DOHH2 (cell line): ENCODE results near the gene LMO2.

Experiments used
- EZH2phosphoT487 ChIP-seq: fragments of 200-600 bp; sonication (generic); IDR thresholded peaks from 2 replicates; pipeline ENCODE4 v1.6.1; 2017; ENCODE audit warnings: borderline replicate concordance, mild to moderate bottlenecking, antibody characterized with exemption, low read length, moderate library complexity, mixed read lengths
- TF ChIP-seq, protein P1 (sequence below): fragments of 200-600 bp; sonication (generic); IDR thresholded peaks from one replicate; pipeline ENCODE4 v1.5.1; 2014; ENCODE audit warnings: antibody characterized with exemption, mild to moderate bottlenecking, low read depth, low read length; ENCODE audit not compliant: poor library complexity, severe bottlenecking

DNA sequence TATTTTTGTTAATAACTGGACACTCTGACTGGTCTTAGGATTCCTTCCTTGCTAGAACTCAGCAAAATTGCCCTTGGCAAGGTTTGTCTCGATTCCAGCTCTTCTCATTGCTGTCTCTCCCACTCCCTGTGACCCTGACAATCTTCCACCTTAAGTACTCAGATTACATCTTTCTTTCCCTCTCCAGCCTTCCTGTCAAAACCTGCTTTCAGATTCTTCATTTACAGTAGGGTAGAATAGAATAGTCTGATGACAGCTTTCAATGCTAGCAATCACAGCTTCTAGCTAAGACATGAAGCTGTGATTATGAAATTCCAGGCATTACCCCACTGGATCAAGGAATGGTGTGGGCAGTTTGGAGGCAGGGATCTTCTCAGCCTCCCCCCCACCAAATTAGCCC lies 39.2 kb upstream of the LMO2 start:
- TF ChIP-seq, protein P1, sequence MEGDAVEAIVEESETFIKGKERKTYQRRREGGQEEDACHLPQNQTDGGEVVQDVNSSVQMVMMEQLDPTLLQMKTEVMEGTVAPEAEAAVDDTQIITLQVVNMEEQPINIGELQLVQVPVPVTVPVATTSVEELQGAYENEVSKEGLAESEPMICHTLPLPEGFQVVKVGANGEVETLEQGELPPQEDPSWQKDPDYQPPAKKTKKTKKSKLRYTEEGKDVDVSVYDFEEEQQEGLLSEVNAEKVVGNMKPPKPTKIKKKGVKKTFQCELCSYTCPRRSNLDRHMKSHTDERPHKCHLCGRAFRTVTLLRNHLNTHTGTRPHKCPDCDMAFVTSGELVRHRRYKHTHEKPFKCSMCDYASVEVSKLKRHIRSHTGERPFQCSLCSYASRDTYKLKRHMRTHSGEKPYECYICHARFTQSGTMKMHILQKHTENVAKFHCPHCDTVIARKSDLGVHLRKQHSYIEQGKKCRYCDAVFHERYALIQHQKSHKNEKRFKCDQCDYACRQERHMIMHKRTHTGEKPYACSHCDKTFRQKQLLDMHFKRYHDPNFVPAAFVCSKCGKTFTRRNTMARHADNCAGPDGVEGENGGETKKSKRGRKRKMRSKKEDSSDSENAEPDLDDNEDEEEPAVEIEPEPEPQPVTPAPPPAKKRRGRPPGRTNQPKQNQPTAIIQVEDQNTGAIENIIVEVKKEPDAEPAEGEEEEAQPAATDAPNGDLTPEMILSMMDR = no peak
- no peak for TF ChIP-seq EZH2phosphoT487
